GM12892 (cell line): Measurements from ENCODE around the gene MICAL3.

ENCODE experiments used
- POLR2A ChIP-seq: IDR thresholded peaks from 2 replicates; pipeline ENCODE4 v1.6.1; 2011; ENCODE audit warnings: low read depth, low read length, control low read depth
- POLR2AphosphoS5 ChIP-seq: IDR thresholded peaks from 2 replicates; pipeline ENCODE4 v1.6.1; 2011; ENCODE audit warnings: low read depth, low read length, control low read depth

GRCh38 chr22:17980015-17980590 lies 44.3 kb downstream of the MICAL3 start:
- TF ChIP-seq POLR2A (no peak), POLR2AphosphoS5 (no peak)
